Head of caudate nucleus (tissue), 42 donors: ENCODE results near the gene USB1.

Experiments
- DNase-seq, 42 donors: peaks; one replicate each; pipeline versions ENCODE4 v3.0.0 to v3.0.0-alpha.2; 2020 to 2021; ENCODE audit warnings: mixed read lengths in 7 of 42
- intact Hi-C: fragments of 100-400 bp; cut with DNase I; formaldehyde crosslinking; loops from one replicate; pipeline ENCODE4 v1.15.0; 2022

USB1 gene

DNA sequence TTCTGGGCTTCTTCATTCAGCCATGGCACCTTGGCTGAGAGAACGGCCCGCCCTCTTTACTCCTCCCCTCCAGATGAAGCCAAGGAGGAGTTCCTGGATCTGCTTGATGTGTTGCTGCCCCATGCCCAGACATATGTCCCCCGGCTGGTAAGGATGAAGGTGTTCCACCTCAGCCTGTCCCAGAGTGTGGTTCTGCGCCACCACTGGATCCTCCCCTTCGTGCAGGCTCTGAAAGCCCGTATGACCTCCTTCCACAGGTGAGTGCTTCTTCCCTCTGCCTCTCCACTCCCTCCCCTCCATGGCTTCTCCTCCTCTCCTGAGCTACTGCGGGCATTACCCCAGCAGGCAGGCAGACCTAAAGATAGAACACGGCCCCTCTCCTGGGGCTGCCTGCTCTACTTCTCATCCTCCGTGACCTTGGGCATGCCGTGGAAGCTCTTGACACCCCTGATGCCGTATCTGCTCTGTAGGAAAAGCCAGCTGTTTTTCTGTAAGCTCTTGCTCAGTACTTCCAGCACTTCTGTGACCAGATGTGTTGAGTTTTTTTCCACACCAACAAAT, 8.7 kb downstream of the USB1 start:
- intact Hi-C loops, result loop anchor here (10.0 kb wide), 1 partner anchor 255 kb away; no protein-coding TSS in a partner anchor
- DNase-seq, result no peak

DNA sequence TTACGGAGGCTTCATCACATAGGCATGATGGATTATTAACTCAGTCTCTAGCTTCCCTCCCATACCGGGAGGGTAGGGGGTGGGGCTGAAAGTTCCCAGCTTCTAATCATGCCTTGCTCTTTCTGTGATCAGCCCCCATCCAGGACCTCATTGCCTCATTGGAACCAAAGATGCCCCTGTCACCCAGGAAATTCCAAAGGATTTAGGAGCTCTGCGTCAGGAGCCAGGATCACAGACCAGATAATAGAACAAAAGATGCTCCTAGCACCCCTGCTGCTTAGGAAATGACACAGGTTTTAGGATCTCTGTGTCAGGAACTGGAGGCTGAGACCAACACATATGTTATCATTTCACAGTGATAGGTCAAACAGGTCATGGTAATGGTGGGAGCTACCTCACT, 9.7 kb downstream of the USB1 start:
- intact Hi-C loops, result no loop called here
- no peak for DNase-seq

DNA sequence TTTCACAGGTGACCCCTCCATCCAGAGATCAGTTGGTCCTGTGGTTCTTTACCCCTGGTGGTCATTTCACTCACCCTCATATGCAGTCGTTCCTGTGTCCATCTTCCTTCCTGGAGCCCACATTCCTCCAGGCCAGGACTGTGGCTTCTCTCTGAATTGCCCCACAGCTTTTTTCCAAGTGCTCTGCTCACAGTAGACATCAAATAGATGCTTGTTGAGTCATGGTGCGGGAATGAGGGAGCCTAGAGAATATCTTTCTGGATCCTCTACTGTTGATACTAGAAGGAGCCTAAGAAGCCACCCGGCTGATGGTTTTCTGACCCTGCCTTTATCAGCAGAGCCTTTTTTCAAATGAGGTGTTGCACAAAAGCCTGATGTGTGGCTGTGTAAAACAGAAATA, 10.4 kb downstream of the USB1 start:
- no peak for DNase-seq
- intact Hi-C loops, result no loop called here

DNA sequence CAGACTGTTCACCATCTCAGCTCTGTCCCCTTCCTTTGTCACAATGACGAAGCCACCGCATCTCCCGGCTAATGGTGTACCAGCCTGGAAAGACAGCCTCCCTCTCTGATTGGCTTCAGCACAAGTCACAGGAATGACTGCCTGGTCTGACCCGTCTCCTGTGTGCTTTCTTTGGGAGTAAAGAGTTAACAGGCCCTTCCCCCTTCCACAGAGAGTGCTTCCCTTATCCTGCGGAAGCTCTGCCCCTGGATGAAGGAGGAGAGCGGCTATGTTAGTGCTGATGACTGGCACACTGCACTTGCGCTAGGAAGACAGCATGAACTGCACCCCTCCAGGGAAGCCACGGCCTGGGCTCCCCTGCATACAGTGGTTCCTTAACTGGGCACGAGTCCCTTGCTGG, 11.3 kb downstream of the USB1 start:
- intact Hi-C loops, result no loop called here
- no peak for DNase-seq

DNA sequence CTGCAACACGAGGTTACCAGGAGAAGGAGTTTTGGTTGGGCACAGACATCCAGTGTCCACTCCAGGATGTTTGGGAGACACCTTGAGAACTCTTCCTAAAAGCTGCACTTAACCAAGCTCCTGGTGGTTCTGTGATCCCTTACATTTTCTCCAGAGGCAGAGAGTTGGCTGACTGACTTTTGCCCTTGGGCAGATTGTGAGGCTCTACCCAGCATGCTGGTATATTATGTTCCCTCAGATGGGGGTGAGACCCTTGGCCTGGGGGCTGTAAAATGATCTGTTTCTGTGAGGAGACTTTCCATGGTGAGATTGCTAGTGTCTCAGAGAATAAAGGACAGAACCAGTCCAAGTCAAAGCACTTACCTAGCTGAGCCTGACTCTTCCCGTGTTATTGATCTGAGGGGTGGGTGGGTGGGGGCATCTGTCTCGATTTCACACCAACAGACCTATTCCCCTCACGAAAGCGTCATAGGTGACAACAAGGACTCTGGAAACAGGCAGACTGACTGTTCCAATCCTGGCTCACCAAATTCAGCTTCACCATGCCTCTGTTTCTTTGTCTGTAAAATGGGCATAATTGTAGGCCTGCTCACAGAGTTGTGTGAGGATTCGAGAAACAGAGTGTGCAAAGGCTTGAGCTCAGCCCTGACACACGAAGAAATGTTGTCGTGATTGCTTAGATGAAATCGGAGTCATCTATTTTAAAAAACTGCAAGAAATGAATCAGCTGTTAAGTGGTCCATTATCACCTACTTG, 12.2 kb downstream of the USB1 start:
- no peak for DNase-seq
- intact Hi-C loops, result no loop called here

DNA sequence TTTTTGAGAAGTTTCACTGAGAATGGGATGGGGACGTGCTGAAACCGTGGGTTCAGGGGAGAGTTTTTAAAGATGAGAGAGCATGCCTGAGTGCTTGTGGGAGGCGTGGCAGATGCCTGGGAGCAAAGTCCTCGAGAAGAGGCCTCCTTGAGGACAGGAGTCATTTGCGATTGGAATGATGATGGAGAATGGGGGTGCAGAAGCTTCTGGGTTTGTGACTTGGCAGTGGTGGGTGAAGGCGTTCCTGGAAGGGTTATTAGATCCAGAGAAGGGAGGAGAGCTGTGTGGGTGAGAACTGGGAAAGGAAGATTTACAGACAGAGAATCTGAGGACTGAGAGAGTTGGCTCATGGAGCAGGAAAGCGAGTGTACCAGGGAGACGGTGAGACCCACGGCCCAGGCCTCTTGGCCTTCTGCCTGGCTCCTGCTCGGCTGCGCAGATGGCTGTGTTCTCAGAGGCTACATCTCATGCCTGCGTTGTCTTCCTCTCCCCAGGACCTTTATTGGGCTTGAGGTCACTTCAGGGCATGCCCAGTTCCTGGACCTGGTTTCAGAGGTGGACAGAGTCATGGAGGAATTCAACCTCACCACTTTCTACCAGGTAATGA, 15.7 kb downstream of the USB1 start:
- DNase-seq, result peak in 11 of 42 donors; percentile 24 to 61 (median 45)
- intact Hi-C loops, result no loop called here

DNA sequence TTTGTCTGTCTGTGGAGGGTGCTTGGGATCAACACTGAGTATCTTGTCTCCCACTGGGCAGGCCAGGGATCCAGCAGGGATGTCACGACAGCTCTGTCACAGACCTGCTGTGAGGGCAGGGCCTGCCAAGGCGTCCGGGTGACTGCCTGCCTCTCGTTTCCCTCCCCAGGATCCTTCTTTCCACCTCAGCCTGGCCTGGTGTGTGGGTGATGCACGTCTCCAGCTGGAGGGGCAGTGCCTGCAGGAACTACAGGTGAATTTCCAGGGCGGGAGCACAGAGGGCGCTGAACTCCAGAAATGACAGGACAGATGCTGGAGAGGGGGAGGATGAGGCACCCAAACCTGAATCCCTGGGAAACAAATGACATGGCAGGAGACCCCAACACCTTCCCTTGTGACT, 17.6 kb downstream of the USB1 start:
- DNase-seq, result no peak
- intact Hi-C loops, result no loop called here

DNA sequence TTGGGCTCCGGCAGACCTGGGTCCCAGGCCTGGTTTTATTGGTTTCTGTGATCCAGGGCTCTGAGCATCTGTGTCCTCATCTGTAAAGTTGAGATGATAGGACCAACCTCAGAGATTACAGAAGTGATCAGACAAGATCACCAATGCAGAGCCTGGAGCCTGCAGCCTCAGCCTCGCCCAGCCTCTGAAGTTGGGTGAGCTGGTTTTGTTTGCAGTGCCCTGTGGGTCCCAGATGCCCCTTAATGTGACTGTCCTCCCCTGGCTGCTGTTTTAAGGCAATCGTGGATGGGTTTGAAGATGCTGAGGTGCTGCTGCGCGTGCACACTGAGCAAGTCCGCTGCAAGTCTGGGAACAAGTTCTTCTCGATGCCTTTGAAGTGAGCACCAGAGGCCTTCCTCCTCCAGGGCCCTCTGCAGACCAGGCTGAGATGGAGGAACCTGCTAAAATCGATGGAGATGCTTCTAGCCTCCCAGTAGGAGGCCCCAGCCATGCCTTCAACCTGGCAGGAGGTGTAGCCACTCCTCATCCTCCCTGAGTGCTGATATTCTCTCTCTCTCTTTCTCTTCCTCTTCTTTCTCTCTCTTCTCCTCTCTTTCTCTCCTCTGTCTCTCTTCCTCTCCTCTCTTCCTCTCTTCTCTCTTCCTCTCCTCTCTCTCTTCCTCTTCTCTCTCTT, 18.8 kb downstream of the USB1 start:
- intact Hi-C loops, result loop anchor here (5.0 to 10.0 kb wide), 2 partner anchors 102 to 175 kb away; partner anchors contain the start of gene CSNK2A2
- no peak for DNase-seq

DNA sequence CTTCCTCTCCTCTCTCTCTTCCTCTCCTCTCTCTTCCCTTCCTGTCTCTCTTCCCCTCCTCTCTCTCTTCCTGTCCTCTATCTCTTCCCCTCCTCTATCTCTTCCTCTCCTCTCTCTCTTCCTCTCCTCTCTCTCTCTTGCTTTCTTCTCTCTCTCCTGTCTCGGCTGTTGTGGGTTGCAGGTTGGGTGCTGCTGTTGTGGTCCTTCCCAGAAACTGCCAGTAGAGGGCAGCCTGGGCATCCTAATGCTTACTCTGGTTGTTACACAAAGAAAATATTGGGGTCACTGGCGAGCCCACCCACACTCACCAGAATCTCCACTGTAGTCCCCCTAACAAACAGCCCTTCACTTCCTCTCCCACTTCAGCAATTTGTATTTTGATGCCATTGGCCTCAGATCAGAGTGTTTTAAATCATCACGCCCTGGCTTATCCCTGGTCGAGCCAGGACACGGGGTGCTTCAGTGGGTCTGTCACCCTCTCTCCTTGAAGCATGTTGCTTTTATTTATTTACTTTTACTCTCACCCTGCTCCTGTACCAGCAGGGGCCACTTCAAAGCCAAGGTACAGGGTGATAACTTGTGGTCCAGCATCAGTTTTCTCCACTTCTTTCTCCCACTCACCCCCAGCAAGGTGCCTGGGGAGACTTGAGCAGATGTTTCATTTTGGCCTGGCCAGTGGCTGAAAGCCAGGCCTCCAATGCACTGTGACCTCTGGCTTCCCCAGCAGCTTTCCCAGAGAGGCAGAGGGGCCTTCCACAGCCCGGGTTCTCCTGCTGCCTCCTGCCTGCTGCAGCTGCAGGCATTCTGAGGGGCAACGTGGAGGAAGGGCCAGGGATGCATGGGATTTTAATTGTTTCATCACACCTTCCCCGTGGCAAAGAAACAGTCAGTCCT, 19.7 kb downstream of the USB1 start:
- DNase-seq, result peak; percentile 35 to 91 (median 80)
- intact Hi-C loops, result loop anchor here (5.0 to 10.0 kb wide), 2 partner anchors 101 to 174 kb away; partner anchors contain the start of gene CSNK2A2

DNA sequence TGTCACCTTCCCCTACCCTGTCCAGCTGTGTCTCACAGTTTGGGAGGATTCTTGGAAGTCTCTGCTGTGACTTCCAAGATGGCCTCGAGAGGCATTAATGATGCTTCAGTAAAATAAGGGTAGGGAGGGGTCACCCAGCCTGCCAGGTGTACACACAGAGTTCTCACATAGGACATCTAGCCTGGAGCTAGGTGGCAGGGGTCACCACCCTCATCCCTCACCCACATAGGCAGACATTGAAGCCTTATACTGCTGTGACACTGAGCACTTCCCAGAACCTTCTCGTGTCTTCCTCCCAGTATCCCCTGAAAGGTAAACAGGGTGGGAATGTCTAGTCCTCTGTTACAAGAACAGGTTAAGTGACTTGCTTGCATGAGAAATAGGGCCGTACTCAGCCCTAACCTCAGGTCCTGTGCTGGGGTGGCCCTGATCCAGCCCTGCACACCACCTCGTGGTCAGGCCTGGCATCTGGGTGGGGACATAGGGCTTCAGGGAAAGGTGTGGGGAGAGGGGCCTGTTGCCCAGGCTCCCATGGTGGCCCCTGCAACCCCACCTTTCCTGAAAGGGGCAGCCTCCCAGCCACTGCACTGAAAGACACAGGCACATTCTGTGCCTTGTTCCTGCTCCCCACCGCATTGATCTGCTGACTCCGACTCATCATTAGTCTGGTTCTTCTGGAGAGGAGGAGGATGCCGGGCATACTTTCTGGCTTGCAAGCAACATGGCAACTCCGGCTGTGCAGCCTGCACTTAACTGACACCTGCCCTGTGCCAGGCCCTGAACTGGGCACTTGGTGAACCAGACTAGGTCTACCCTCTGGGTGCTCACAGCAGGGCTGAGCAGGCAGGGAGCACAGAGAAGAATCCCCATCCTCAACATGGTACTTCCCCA, 20.7 kb downstream of the USB1 start:
- intact Hi-C loops, result loop anchor here (5.0 to 10.0 kb wide), 2 partner anchors 100 to 173 kb away; partner anchors contain the start of gene CSNK2A2
- DNase-seq, result peak in 1 of 42 donors; percentile 25

DNA sequence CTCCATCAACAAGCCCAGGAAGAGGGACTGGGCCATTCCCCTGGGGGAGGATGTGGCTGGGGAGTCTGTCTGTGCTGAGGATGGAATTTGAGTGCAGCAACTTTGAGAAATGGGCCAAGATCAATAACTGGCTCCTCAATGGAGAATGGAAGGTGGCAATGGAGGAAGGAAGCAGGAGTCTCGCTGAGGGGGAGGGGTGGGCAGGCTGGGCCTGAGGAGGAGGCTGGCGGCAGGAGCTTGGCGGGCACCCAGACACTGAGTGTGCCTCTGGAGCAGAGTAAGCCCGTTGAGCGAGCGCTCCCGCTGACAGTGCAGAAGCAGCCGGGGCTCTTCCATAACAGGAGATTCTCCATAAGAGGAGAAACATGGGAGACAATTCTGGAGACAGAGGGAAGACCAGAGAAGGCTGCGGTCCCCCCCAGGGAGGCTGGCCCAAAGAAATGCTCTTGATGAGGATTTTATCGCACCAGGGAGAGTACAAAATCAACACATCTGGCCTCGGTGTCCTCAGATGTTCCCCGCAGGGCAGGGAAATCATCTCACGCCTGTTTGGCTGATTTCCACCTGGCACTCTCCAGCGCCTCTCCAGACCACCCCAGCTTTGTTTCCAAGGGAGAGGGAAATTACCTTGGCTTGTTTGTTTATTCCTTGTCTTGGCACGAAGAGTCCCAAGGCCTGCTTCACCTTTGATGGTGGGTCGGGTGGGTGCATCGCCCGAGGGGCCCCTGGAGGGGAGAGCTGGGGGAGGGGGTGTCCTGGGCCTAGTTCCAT, 21.6 kb downstream of the USB1 start:
- intact Hi-C loops, result loop anchor here (5.0 to 10.0 kb wide), 2 partner anchors 100 to 172 kb away; partner anchors contain the start of gene CSNK2A2
- DNase-seq, result peak in 41 of 42 donors; percentile 31 to 87 (median 70)

DNA sequence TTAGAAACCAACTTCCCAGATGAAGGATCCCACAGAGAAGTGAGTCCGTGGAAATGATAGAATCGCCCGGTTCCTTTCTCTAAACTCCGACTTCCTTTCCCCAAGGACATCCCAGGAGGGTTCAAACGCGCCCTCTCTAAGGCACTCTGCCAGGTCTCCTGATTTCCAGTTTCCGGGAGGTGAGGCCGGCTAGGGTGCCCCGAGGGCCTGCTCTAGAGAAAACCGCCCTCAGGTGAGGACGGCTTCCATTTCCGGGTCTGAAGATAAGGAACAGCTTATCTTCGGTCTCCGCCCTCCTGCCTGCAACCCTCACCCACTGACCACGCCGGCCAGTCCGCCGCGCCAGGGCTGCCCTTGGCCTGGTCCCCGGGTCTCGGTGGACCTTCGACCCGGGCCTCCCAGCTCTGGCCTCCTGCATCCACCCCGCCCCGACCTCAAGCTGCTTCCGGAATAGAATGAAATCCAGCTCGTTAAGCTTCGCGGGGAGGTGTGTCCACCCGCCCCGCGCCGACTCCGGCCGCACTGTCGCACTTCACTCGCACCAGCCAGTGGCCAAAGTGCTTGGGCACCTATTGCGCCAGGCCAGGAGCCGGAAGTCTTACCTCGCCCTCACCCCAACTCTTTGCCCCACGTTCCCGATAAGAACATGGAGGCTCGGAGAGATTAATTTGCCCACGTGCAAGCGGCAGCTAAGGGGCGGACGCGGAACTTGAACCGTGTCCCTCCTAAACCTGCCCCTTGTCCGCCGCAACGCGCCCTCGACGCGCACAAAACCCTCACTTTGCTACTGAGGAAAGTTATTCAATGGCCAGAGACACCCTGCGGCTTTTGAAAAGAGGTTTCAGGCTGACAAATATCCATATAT, 23.5 kb downstream of the USB1 start:
- no peak for DNase-seq
- intact Hi-C loops, result loop anchor here (5.0 to 10.0 kb wide), 2 partner anchors 98 to 170 kb away; partner anchors contain the start of gene CSNK2A2

DNA sequence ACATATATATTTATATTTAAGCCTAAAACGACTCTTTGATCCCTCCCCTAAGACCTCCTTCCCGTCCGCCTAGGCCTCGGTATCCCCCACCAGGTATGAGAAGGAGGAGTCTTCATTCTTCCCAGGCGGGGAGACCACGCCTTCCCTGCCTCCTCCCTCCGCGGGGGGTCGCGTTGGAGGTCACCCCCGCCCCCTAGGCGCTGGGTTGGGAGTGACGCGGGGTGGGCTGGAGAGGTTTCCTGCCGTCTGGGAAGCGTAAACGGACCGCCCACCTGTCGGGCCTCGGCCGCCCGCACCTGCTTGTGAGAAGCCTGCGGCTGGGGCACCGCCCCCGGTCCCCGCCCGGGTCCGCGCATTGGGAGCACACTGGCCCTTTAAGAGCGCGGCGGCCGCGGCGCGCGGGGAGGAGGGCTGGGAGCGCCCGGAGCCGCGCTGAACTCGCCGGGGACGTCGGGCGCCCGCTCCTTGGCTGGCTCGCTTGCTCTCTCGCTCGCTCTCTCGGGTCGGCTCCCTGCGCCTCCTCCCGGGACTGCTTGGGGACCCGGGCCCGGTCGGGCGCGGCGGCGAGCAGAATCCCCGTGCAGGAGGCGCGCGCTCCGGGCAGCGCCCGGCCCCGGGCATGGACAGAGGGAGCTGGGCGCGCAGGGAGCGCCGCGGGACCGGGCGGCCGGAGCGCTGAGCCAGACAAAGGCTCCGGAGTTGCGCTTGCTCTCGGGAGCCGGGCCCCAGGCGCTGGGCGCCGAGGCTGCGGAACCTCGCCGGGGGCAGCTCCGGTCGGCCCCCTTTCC, 24.3 kb downstream of the USB1 start, which contains the start of gene MMP15:
Gene MMP15 (plus strand): TSS at position 404 of the 788 bp plus-strand sequence. CDS start 597 bp downstream, outside the sequence.
- intact Hi-C loops, result loop anchor here (10.0 kb wide), 1 partner anchor 169 kb away; the partner anchor contains the start of gene CSNK2A2
- DNase-seq, result peak in 40 of 42 donors; percentile 31 to 80 (median 63)

DNA sequence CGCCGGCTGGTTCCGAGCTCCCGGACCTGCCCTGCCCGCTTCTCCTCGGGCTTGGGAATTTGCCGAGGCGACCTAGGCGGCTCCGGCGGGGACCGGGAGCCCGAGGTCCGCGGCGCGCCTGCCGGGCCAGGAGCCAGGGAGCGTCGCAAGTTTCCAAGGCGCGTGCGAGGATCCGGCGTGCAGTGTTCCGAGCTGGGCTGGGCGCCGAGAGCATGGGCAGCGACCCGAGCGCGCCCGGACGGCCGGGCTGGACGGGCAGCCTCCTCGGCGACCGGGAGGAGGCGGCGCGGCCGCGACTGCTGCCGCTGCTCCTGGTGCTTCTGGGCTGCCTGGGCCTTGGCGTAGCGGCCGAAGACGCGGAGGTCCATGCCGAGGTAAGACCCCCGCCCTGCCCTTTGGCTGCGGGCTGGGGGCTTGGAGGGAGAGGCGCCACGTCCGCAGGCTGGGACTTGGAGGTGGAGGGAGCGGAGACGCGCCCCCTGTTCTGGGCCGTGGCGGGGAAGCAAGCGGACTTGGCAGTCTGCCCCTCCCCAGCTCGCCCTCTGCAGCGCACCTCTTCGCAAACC, 25.0 kb downstream of the USB1 start:
- intact Hi-C loops, result loop anchor here (10.0 kb wide), 1 partner anchor 169 kb away; the partner anchor contains the start of gene CSNK2A2
- peak in 27 of 42 donors; percentile 22 to 71 (median 49) for DNase-seq
